ENCODE results near the gene CCNB1.

DNA sequence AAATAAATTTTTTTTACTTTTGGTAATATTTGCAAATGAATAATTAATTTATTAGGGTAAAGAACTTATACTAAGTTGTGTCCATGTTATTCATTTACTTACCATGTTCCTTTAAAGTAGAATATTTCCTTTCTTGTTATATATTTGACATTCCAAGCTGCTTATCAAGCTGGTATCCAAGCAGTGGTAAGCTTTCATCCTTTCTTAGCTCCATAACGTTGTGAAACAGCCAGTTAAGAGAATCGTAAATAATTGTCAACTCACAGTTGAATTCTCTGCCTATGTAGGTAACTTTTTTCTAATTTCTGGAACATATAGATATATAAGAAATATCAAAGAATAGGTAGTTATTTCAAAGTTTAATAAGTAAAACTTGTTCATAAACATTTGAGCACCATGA is 36.7 kb upstream of the CCNB1 start:
- TF ChIP-seq EZH2 (IDR thresholded peaks at IDR 0.05) (no peak), FOXP2 (optimal IDR thresholded peaks at IDR 0.05; ENCODE audit: control extremely low read depth, extremely low read length, insufficient read depth) (no peak)
